Testis (tissue), 3 donors: Measurements from ENCODE around the gene OAS2. TPM values are rescaled to one million over a fixed set of nuclear protein-coding genes. Genes with fewer than 3 reads are reported as not detected.

Experiments used
- DNase-seq: peaks from one replicate; pipeline ENCODE4 v3.0.0-alpha.2; 2019
- H3K27ac ChIP-seq, 2 donors: fragments of 200-600 bp; sonication (generic); one replicate each; pipeline ENCODE4 v1.5.1; 2019
- H3K27me3 ChIP-seq: fragments of 200-600 bp; sonication (generic); one replicate; pipeline ENCODE4 v1.5.1; 2019
- H3K36me3 ChIP-seq: fragments of 200-600 bp; sonication (generic); one replicate; pipeline ENCODE4 v1.5.1; 2017; ENCODE audit warnings: low read depth; ENCODE audit errors: missing control alignments
- H3K4me1 ChIP-seq: fragments of 200-600 bp; sonication (generic); one replicate; pipeline ENCODE4 v1.5.1; 2019
- H3K4me3 ChIP-seq, 2 donors: fragments of 200-600 bp; sonication (generic); one replicate each; pipeline ENCODE4 v1.5.1; 2017 to 2019
- H3K9me3 ChIP-seq: fragments of 200-600 bp; sonication (generic); one replicate; pipeline ENCODE4 v1.5.1; 2017
- POLR2A ChIP-seq: fragments of 450-650 bp; IDR thresholded peaks from one replicate; pipeline ENCODE4 v1.6.1; 2017; ENCODE audit warnings: antibody characterized with exemption, mild to moderate bottlenecking, moderate library complexity
- WGBS, 2 donors: methylation state at CpG; one replicate each; pipeline ENCODE4 v1.1.5; 2018; 5-methylcytosine and 5-hydroxymethylcytosine counted together
- intact Hi-C: fragments of 100-400 bp; cut with DNase I; formaldehyde crosslinking; loops from one replicate; pipeline ENCODE4 v1.15.1; 2023; ENCODE audit warnings: low total_unique reads
- polyA plus RNA-seq: library from polyadenylated mRNA; stranded (reverse); fragments of 350-450 nt; fragmentation: Illumina TruSeq; extraction: RNeasy Lipid Tissue Mini Kit (QIAGEN cat#74804); gene quantifications from one replicate; pipeline ENCODE4 v1.2.3, GENCODE V29; 2014; ENCODE audit warnings: low read depth, low replicate concordance; ENCODE audit not compliant: insufficient read depth
- total RNA-seq, 2 donors: library from RNA; depleted of rRNA; stranded (reverse); fragments of >200 nt; gene quantifications; one replicate each; pipeline ENCODE4 v1.2.3, GENCODE V29; 2016
- TF ChIP-seq, protein P1 (sequence below), 3 experiments: fragments of 450-650 bp in 2 of 3; fragments of 200-600 bp in 1 of 3; sonication (generic) in 1 of 3; IDR thresholded peaks; one replicate each; pipeline ENCODE4 v1.5.1; 2016 to 2019; ENCODE audit warnings: antibody characterized with exemption in 3 of 3, mild to moderate bottlenecking in 2 of 3, moderate library complexity in 1 of 3

OAS2 gene
- total and polyA plus RNA-seq, 3 donors from 2014 or later = 3.2 to 9.0 (median 3.5) TPM

DNA sequence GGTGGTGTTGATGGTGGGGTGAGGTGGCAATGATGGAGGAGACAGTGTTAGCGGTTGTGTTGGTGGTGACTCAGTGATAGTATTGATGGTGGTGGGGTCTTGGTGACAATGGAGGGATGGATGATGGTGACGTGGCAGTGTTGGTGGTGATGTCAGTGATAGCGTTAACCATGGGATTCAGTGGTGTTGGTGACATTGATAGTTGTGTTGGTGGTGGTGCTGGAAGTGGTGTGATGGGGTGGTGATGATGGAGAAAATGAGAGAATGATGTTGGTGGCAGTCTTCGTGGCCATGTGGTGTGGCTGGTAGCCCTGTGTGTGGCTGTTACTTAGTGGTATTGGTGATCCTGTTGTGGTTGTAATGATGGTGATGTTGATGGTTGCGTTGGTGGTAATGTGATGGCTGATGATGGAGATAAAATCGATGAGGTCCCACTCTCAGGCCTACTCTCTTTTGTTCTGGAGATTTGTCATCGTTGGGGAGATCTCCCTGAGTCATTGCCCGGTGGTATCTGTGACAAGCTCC is 80.8 kb downstream of the OAS2 start:
- no peaks in the 10 kb centered on the region for H3K36me3 ChIP-seq
- H3K27me3 ChIP-seq = no peaks in the 10 kb centered on the region
- WGBS, 2 donors = 92 to 96% methylated on average over 8 of the region's 8 CpGs
- H3K4me3 ChIP-seq = no peak overlapping the region
- intact Hi-C loops = loop anchor here (10.0 kb wide), 1 partner anchor 96 kb away; no protein-coding TSS in a partner anchor
- no peak overlapping the region for H3K27ac ChIP-seq
- TF ChIP-seq POLR2A = no peak
- TF ChIP-seq, protein P1, sequence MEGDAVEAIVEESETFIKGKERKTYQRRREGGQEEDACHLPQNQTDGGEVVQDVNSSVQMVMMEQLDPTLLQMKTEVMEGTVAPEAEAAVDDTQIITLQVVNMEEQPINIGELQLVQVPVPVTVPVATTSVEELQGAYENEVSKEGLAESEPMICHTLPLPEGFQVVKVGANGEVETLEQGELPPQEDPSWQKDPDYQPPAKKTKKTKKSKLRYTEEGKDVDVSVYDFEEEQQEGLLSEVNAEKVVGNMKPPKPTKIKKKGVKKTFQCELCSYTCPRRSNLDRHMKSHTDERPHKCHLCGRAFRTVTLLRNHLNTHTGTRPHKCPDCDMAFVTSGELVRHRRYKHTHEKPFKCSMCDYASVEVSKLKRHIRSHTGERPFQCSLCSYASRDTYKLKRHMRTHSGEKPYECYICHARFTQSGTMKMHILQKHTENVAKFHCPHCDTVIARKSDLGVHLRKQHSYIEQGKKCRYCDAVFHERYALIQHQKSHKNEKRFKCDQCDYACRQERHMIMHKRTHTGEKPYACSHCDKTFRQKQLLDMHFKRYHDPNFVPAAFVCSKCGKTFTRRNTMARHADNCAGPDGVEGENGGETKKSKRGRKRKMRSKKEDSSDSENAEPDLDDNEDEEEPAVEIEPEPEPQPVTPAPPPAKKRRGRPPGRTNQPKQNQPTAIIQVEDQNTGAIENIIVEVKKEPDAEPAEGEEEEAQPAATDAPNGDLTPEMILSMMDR (IDR thresholded peaks at IDR 0.05) = no peak
- peaks cover 9% of the 10 kb centered on the region for H3K4me1 ChIP-seq
- no peaks in the 10 kb centered on the region for H3K9me3 ChIP-seq
- no peak for DNase-seq

DNA sequence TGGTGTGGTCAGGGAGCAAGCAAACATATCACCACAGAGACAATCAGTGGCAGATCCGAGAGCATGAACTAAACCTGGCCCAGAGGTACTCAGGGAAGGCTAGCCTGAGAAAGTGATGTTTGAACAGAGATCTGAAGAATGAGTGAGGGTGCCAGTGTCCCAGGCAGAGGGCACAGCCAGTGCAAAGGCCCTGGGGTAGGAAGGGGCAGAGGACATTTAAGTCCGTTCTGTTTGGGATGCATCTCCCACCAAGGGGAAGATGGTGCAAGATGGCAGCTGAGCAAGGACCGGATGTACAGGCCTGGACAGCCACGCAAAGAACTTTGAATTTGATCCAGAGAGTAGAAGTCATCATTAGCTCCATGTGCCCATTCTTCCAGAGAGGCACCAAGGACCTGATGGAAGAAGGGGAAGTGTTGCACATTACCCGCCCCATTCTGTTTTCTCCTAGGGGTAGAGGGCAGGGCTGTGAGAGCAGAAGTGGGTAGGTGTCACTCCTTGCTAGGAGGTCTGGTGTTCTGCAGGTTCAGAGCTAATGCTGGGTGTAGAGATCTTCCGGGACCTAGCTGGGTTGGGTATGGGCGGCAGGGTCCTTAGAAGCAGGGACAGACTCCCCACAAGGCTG is 82.1 kb downstream of the OAS2 start:
- no peaks in the 10 kb centered on the region for H3K36me3 ChIP-seq
- H3K4me3 ChIP-seq = no peak overlapping the region
- no peaks in the 10 kb centered on the region for H3K9me3 ChIP-seq
- intact Hi-C loops = no loop called here
- TF ChIP-seq, protein P1 (IDR thresholded peaks at IDR 0.05) = no peak
- no peak for TF ChIP-seq POLR2A
- H3K27ac ChIP-seq = no peak overlapping the region
- DNase-seq = no peak
- peaks cover 9% of the 10 kb centered on the region for H3K4me1 ChIP-seq
- H3K27me3 ChIP-seq = no peaks in the 10 kb centered on the region
- whole genome bisulfite sequencing, 2 donors = 75 to 89% methylated on average over 7 of the region's 7 CpGs

DNA sequence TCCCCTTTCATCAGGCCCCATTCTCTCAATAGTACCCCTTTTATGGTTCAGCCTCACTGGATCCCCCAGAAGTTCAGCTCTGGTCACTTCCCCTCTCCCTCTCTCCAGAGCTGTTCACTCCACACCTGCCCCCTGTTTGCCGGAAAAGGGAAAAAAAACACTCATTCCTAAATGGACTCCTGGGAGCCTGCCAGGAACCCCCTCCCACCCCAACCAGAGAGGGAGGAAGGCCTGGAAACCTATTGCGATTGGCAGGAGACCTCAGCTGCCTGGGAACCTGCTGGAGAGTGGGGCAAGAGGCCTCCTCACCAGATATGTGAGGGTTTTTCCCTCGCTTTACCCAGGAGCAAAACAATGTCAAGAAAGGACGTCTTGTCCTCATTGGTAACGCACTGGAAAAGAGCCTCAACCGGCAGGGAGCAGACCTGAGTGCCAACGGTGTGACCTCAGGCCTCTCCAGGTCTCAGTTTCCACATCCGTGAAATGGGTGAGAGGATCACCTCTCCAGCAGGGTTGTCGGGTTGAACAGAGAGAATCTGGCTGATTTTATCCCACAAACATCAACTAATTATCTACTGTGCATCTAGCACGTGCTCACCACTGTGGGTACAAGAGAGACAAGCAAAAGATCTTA is 82.9 kb downstream of the OAS2 start:
- no peaks in the 10 kb centered on the region for H3K9me3 ChIP-seq
- TF ChIP-seq, protein P1 (IDR thresholded peaks at IDR 0.05) = no peak
- no peak for TF ChIP-seq POLR2A
- H3K36me3 ChIP-seq = no peaks in the 10 kb centered on the region
- H3K27ac ChIP-seq = no peak overlapping the region
- peaks cover 9% of the 10 kb centered on the region for H3K4me1 ChIP-seq
- intact Hi-C loops = no loop called here
- DNase-seq = no peak
- no peaks in the 10 kb centered on the region for H3K27me3 ChIP-seq
- no peak overlapping the region for H3K4me3 ChIP-seq
- WGBS, 2 donors = 63 to 74% methylated on average over 10 of the region's 10 CpGs

Other genes starting within 250 kb of the OAS2 start
- 1 to 10 TPM; 2.4 to 5.6 TPM for gene RPH3A, start 186.8 kb upstream of the OAS2 start, total RNA-seq
- gene RPH3A, start 186.8 kb upstream of the OAS2 start, polyA plus RNA-seq = 2.2 TPM
- gene OAS1, start 71.6 kb upstream of the OAS2 start, total RNA-seq = 10 to 100 TPM in 1 of 2 donors, 1 to 10 TPM in 1; 7.8 to 13.8 TPM
- gene OAS1, start 71.6 kb upstream of the OAS2 start, polyA plus RNA-seq = 13.7 TPM
- 10 to 100 TPM in 1 of 2 donors, 1 to 10 TPM in 1; 8.5 to 11.5 TPM for gene OAS3, start 40.0 kb upstream of the OAS2 start, total RNA-seq
- gene OAS3, start 40.0 kb upstream of the OAS2 start, polyA plus RNA-seq = 6.9 TPM
- 10 to 100 TPM; 22.8 to 26.9 TPM for gene DTX1, start 78.2 kb downstream of the OAS2 start, total RNA-seq
- gene DTX1, start 78.2 kb downstream of the OAS2 start, polyA plus RNA-seq = 15.0 TPM
- 10 to 100 TPM; 18.2 to 20.1 TPM for gene RASAL1, start 157.2 kb downstream of the OAS2 start, total RNA-seq
- gene RASAL1, start 157.2 kb downstream of the OAS2 start, polyA plus RNA-seq = 5.0 TPM
- gene CFAP73, start 171.2 kb downstream of the OAS2 start, total RNA-seq = under 1 TPM in 1 of 2 donors, not detected in 1; 0.81 TPM
- gene CFAP73, start 171.2 kb downstream of the OAS2 start, polyA plus RNA-seq = 1.2 TPM
- gene DDX54, start 207.0 kb downstream of the OAS2 start, total RNA-seq = 10 to 100 TPM; 62.4 to 63.6 TPM
- gene DDX54, start 207.0 kb downstream of the OAS2 start, polyA plus RNA-seq = 40.3 TPM
- gene RITA1, start 207.2 kb downstream of the OAS2 start, total RNA-seq = 10 to 100 TPM; 20.9 to 22.1 TPM
- gene RITA1, start 207.2 kb downstream of the OAS2 start, polyA plus RNA-seq = 14.3 TPM
- 10 to 100 TPM; 48.7 to 73.0 TPM for gene TPCN1, start 242.9 kb downstream of the OAS2 start, total RNA-seq
- 33.4 TPM for gene TPCN1, start 242.9 kb downstream of the OAS2 start, polyA plus RNA-seq